AG04450 (cell line): ENCODE results near the gene CAND2. TPM values are rescaled to one million over a fixed set of nuclear protein-coding genes. Genes with fewer than 3 reads are reported as not detected.
"Not testable (repeated sequence)": the region's sequence is repeated elsewhere in the genome, so short reads cannot be mapped to it uniquely, and the experiment has no call there.

Experiments used
- CTCF ChIA-PET: fragments of 300-600, 350-600 bp; formaldehyde crosslinking; extraction: SDS; loops from one replicate; lab custom pipeline; 2022; ENCODE audit warnings: antibody characterized with exemption, inconsistent platforms; lab: Charles Lee
- POLR2A ChIA-PET: fragments of 350-600 bp; formaldehyde crosslinking; extraction: SDS; loops from one replicate; lab custom pipeline; 2021; ENCODE audit warnings: antibody characterized with exemption, inconsistent platforms; lab: Yijun Ruan, JAX
- DNase-seq: peaks from one replicate; pipeline ENCODE4 v3.0.0-alpha.2; 2011; ENCODE audit warnings: low read depth, low spot score
- H3K27ac ChIP-seq: one replicate; pipeline ENCODE4 v1.5.1; 2012; ENCODE audit warnings: low read depth, low read length, control low read depth
- H3K27me3 ChIP-seq: one replicate; pipeline ENCODE4 v1.6.0; 2012; ENCODE audit warnings: low read length; ENCODE audit not compliant: control insufficient read depth, insufficient read depth
- H3K4me3 ChIP-seq: 2 replicates; pipeline ENCODE4 v1.5.1; 2011; ENCODE audit warnings: mild to moderate bottlenecking, low read depth, low read length, control low read depth
- H3K9me3 ChIP-seq: 2 replicates; pipeline ENCODE4 v1.5.1; 2012; ENCODE audit warnings: low read length; ENCODE audit not compliant: control insufficient read depth, insufficient read depth
- CTCF ChIP-seq: IDR thresholded peaks from 2 replicates; pipeline ENCODE4 v1.5.1; 2011; ENCODE audit warnings: low read depth, low read length, control low read depth, inconsistent platforms
- polyA plus RNA-seq: library from polyadenylated mRNA; depleted of rRNA; stranded (reverse); fragments of >200 nt; gene quantifications from 2 replicates; pipeline ENCODE4 v1.2.3, GENCODE V29; 2011

The CAND2 gene
- polyA plus RNA-seq, 1 experiment = 5.8 TPM

- no peak overlapping the region for H3K4me3 ChIP-seq
- ChIA-PET POLR2A (no interaction called here), CTCF (interaction anchor here (0.6 to 1.8 kb wide), 3 partner anchors 11 to 37 kb away, joined by 3 to 8 read pairs (median 4); no protein-coding TSS in a partner anchor)
- peaks cover 2% of the 10 kb centered on the region for H3K27me3 ChIP-seq
- TF ChIP-seq CTCF = no peak
- H3K27ac ChIP-seq = no peak overlapping the region
- no peak for DNase-seq
- H3K9me3 ChIP-seq = no peaks in the 10 kb centered on the region; the same call in 1 of the 2 replicates
Measured at GRCh38 chr3:12774619-12775018, 21.9 kb upstream of the CAND2 start.

- CTCF ChIA-PET = interaction anchor here (0.7 to 1.8 kb wide), 2 partner anchors 11 kb away, joined by 3 to 8 read pairs; no protein-coding TSS in a partner anchor
- Histone ChIP-seq H3K9me3 (no peaks in the 10 kb centered on the region; the same call in 1 of the 2 replicates), H3K27me3 (peaks cover 2% of the 10 kb centered on the region), H3K4me3 (no peak overlapping the region), H3K27ac (no peak overlapping the region)
- no peak for DNase-seq
- POLR2A ChIA-PET = no interaction called here
- no peak for TF ChIP-seq CTCF
Measured at GRCh38 chr3:12775226-12775625, 21.3 kb upstream of the CAND2 start.

GRCh38 chr3:12775970-12776369, 20.5 kb upstream of the CAND2 start:
- CTCF ChIA-PET, H3K27ac ChIP-seq, H3K4me3 ChIP-seq, H3K9me3 ChIP-seq, H3K27me3 ChIP-seq, DNase-seq, POLR2A ChIA-PET: not testable (repeated sequence)

- no peak for TF ChIP-seq CTCF
- Histone ChIP-seq H3K27me3 (peaks cover 2% of the 10 kb centered on the region), H3K9me3 (no peaks in the 10 kb centered on the region; the same call in 1 of the 2 replicates), H3K27ac (no peak overlapping the region), H3K4me3 (no peak overlapping the region)
- CTCF ChIA-PET = interaction anchor here (0.7 to 1.2 kb wide), 2 partner anchors 10 to 30 kb away, joined by 4 read pairs; no protein-coding TSS in a partner anchor
- DNase-seq = no peak
- POLR2A ChIA-PET = no interaction called here
Measured at GRCh38 chr3:12777171-12777570, 19.3 kb upstream of the CAND2 start.

- Histone ChIP-seq H3K27me3 (peaks cover 8% of the 10 kb centered on the region), H3K27ac (peak overlapping the region; percentile 40), H3K4me3 (no peak overlapping the region), H3K9me3 (no peaks in the 10 kb centered on the region; the same call in 1 of the 2 replicates)
- ChIA-PET CTCF (interaction anchor here (0.5 to 2.8 kb wide), 8 partner anchors 10 to 1546 kb away, joined by 3 to 8 read pairs (median 3); partner anchors contain the start of gene CAND2), POLR2A (interaction anchor here (1.4 kb wide), 1 partner anchor 17 kb away, joined by 4 read pairs; no protein-coding TSS in a partner anchor)
- no peak for TF ChIP-seq CTCF
- peak; percentile 36 for DNase-seq
Measured at GRCh38 chr3:12780751-12781150, 15.7 kb upstream of the CAND2 start.
